ENCODE results near the gene PXN. TPM values are rescaled to one million over a fixed set of nuclear protein-coding genes. Genes with fewer than 3 reads are reported as not detected.
"Not testable (repeated sequence)": the region's sequence is repeated elsewhere in the genome, so short reads cannot be mapped to it uniquely, and the experiment has no call there.

The PXN gene
- total and polyA plus RNA-seq, 7 donors = 64.7 to 166 (median 96.2) TPM

DNA sequence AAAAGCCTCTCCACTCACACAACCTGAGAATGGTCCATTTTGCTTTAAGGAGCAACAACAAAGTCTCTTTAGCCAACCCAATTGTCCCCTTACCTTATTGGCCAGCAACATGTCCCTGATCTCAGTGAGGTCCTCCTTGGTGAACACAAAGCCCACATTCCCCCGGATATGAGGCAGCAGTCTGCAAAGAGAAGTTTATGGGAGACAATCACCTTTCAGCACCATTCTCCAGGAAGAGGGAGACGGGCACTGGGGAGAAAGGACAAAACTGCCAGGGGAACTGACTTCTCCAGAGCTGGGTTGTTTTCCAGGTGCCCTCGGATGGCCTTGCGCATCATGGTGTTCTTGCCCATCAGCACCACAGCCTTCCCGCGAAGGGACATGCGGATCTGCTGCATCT lies 66.5 kb downstream of the PXN start:
- TF ChIP-seq, protein P1, sequence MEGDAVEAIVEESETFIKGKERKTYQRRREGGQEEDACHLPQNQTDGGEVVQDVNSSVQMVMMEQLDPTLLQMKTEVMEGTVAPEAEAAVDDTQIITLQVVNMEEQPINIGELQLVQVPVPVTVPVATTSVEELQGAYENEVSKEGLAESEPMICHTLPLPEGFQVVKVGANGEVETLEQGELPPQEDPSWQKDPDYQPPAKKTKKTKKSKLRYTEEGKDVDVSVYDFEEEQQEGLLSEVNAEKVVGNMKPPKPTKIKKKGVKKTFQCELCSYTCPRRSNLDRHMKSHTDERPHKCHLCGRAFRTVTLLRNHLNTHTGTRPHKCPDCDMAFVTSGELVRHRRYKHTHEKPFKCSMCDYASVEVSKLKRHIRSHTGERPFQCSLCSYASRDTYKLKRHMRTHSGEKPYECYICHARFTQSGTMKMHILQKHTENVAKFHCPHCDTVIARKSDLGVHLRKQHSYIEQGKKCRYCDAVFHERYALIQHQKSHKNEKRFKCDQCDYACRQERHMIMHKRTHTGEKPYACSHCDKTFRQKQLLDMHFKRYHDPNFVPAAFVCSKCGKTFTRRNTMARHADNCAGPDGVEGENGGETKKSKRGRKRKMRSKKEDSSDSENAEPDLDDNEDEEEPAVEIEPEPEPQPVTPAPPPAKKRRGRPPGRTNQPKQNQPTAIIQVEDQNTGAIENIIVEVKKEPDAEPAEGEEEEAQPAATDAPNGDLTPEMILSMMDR (IDR thresholded peaks at IDR 0.05) = no peak
- peaks cover 46% of the 10 kb centered on the region for H3K4me1 ChIP-seq
- 45 to 73% (median 52%) methylated on average over 7 of the region's 7 CpGs for WGBS, 3 donors

GRCh38 chr12:120197542-120197887 lies 68.0 kb downstream of the PXN start:
- peak overlapping the region; percentile 44 for H3K4me3 ChIP-seq
- H3K36me3 ChIP-seq (ENCODE audit: insufficient read depth in 1 of 2, low read depth in 1 of 2) = peaks cover 0 to 42% of the 10 kb centered on the region in 2 donors
- 69 to 79% (median 72%) methylated on average over 4 of the region's 4 CpGs for WGBS, 3 donors
- peak overlapping the region; percentile 92 for H3K27ac ChIP-seq
- ATAC-seq = no peak
- DNase-seq = no peak
- no peaks in the 10 kb centered on the region for H3K27me3 ChIP-seq (ENCODE audit: insufficient read depth in 3 of 3, low read length in 2 of 3)
- H3K9me3 ChIP-seq = no peaks in the 10 kb centered on the region
- TF ChIP-seq, protein P1 (IDR thresholded peaks at IDR 0.05) = no peak
- H3K4me1 ChIP-seq = peaks cover 60% of the 10 kb centered on the region
- intact Hi-C loops (cut with DNase I) = no loop called here

More for the DNA sequence above, 66.5 kb downstream of the PXN start:
- H3K36me3 ChIP-seq (ENCODE audit: insufficient read depth in 1 of 2, low read depth in 1 of 2) = peaks cover 0 to 42% of the 10 kb centered on the region in 2 donors
- ATAC-seq (no peak), DNase-seq (no peak)
- no peaks in the 10 kb centered on the region for H3K27me3 ChIP-seq (ENCODE audit: insufficient read depth in 3 of 3, low read length in 2 of 3)
- peak overlapping the region; percentile 92 for H3K27ac ChIP-seq
- peak overlapping the region; percentile 82 for H3K4me3 ChIP-seq
- intact Hi-C loops (cut with DNase I) = no loop called here
- no peaks in the 10 kb centered on the region for H3K9me3 ChIP-seq

- DNase-seq; ATAC-seq; H3K9me3 ChIP-seq; H3K27me3 ChIP-seq (ENCODE audit: insufficient read depth in 3 of 3, low read length in 2 of 3); intact Hi-C loops (cut with DNase I): not testable (repeated sequence)
- Histone ChIP-seq H3K4me1 (peaks cover 60% of the 10 kb centered on the region), H3K4me3 (peak overlapping the region; percentile 8), H3K27ac (peak overlapping the region; percentile 91), H3K36me3 (ENCODE audit: insufficient read depth in 1 of 2, low read depth in 1 of 2) (peaks cover 0 to 42% of the 10 kb centered on the region in 2 donors)
- 66 to 80% (median 69%) methylated on average over 7 of the region's 7 CpGs for WGBS, 3 donors
Measured at GRCh38 chr12:120196817-120197541, 68.6 kb downstream of the PXN start.

DNA sequence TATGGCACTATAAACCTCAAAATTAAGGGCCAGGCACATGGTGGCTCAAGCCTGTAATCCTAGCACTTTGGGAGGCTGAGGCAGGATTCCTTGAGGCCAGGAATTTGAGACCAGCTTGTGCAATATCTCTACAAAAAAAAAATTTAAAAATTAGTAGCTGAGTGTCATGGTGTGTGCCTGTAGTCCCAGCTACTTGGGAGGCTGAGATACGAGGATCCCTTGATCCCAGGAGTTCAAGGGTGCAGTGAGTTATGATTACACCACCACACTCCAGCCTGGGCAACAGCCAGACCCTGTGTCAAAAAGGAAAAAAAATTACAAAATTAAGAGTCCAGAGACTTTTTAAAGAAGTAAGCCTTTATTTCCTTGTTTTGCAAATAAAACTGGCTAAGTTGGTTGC lies 69.2 kb downstream of the PXN start:
- intact Hi-C loops (cut with DNase I) = no loop called here
- no peak for ATAC-seq
- TF ChIP-seq, protein P1 (IDR thresholded peaks at IDR 0.05) = no peak
- Histone ChIP-seq H3K9me3 (no peaks in the 10 kb centered on the region), H3K4me1 (peaks cover 60% of the 10 kb centered on the region), H3K27ac (peak overlapping the region; percentile 91), H3K36me3 (ENCODE audit: insufficient read depth in 1 of 2, low read depth in 1 of 2) (peaks cover 0 to 42% of the 10 kb centered on the region in 2 donors), H3K4me3 (no peak overlapping the region), H3K27me3 (ENCODE audit: insufficient read depth in 3 of 3, low read length in 2 of 3) (no peaks in the 10 kb centered on the region)
- no peak for DNase-seq
- WGBS, 3 donors = 64 to 69% (median 65%) methylated on average over 1 of the region's 1 CpG

- WGBS, 3 donors = 2 to 4% (median 3%) methylated on average over 41 to 62 of the region's 62 CpGs
- Histone ChIP-seq H3K27ac (peak within 1 kb of the TSS; percentile 91), H3K9me3 (no peaks in the 10 kb centered on the region), H3K36me3 (ENCODE audit: insufficient read depth in 1 of 2, low read depth in 1 of 2) (peaks cover 5 to 50% of the 10 kb centered on the region in 2 donors), H3K27me3 (ENCODE audit: insufficient read depth in 3 of 3, low read length in 2 of 3) (no peaks in the 10 kb centered on the region), H3K4me3 (peak within 1 kb of the TSS; percentile 84), H3K4me1 (peaks cover 57% of the 10 kb centered on the region)
- ATAC-seq (peak; percentile 88 to 95 (median 92)), DNase-seq (peak; percentile 88 to 94)
- intact Hi-C loops (cut with DNase I) = no loop called here
- TF ChIP-seq, protein P1 (IDR thresholded peaks at IDR 0.05) = no peak
Measured at GRCh38 chr12:120194534-120195395, 70.8 kb downstream of the PXN start, which contains the start of gene GCN1. TSS of gene GCN1 (minus strand) at chr12:120194715. CDS start at chr12:120194697, 18 bp downstream.

Measured in psoas muscle (tissue), 8 donors.